Small intestine (tissue), 7 donors: Measurements from ENCODE around the gene FCGR3A. TPM values are rescaled to one million over a fixed set of nuclear protein-coding genes. Genes with fewer than 3 reads are reported as not detected.
"Not testable (repeated sequence)": the region's sequence is repeated elsewhere in the genome, so short reads cannot be mapped to it uniquely, and the experiment has no call there.

ENCODE experiments used
- DNase-seq, 2 donors: peaks; one replicate each; pipeline versions ENCODE4 v3.0.0 to v3.0.0-alpha.2; 2013
- FAIRE-seq: peaks from 2 replicates; lab custom pipeline; 2012; peaks lifted over from hg19 to GRCh38; lab: Jason Lieb, UNC
- H3K27ac ChIP-seq, 3 donors: one replicate each; pipeline ENCODE4 v1.5.1; 2013; ENCODE audit warnings: low read length in 2 of 3, mild to moderate bottlenecking in 2 of 3, control low read depth in 1 of 3, inconsistent platforms in 1 of 3, low read depth in 1 of 3, moderate library complexity in 1 of 3
- H3K27me3 ChIP-seq, 3 donors: one replicate each; pipeline ENCODE4 v1.6.1; 2013; ENCODE audit warnings: low read length in 3 of 3, inconsistent platforms in 1 of 3; ENCODE audit not compliant: control insufficient read depth in 3 of 3, insufficient read depth in 3 of 3
- H3K36me3 ChIP-seq, 3 donors: one replicate each; pipeline ENCODE4 v1.6.1; 2013; ENCODE audit warnings: low read length in 3 of 3, inconsistent platforms in 1 of 3, low read depth in 1 of 3, mild to moderate bottlenecking in 1 of 3, moderate library complexity in 1 of 3; ENCODE audit not compliant: control insufficient read depth in 3 of 3, insufficient read depth in 2 of 3
- H3K4me1 ChIP-seq, 3 donors: one replicate each; pipeline ENCODE4 v1.6.1; 2013; ENCODE audit warnings: low read length in 2 of 3, inconsistent platforms in 1 of 3, low read depth in 1 of 3, mild to moderate bottlenecking in 1 of 3, moderate library complexity in 1 of 3; ENCODE audit not compliant: control insufficient read depth in 3 of 3, insufficient read depth in 2 of 3
- H3K4me3 ChIP-seq, 3 donors: one replicate each; pipeline ENCODE4 v1.5.1; 2013; ENCODE audit warnings: low read length in 3 of 3, control low read depth in 1 of 3, inconsistent platforms in 1 of 3, low read depth in 1 of 3, mild to moderate bottlenecking in 1 of 3, moderate library complexity in 1 of 3
- H3K9me3 ChIP-seq, 2 donors: one replicate each; pipeline ENCODE4 v1.6.1; 2013; ENCODE audit warnings: low read depth in 1 of 2, low read length in 1 of 2; ENCODE audit not compliant: control insufficient read depth in 2 of 2, insufficient read depth in 1 of 2
- whole genome bisulfite sequencing, 3 donors: extraction: QIAGEN DNeasy Blood & Tissue Kit; methylation state at CpG; one replicate each; pipeline ENCODE4 v1.1.7; 2013; 5-methylcytosine and 5-hydroxymethylcytosine counted together
- polyA plus RNA-seq, 4 donors: library from polyadenylated mRNA; stranded (reverse) in 3 of 4; unstranded in 1 of 4; fragments of 200-250 nt in 3 of 4; fragments of 120-200 nt in 1 of 4; gene quantifications; one replicate each; pipeline versions ENCODE4 v1.2.1 to v1.2.3, GENCODE V29; 2013
- donor health status: healthy with polysubstance abuse.
- donor health status: control.
- donor health status: control.
- donor health status: Bipolar disorder and iron deficiency.
- donor health status: healthy.

FCGR3A gene
- polyA plus RNA-seq, 4 donors = 1.3 to 19.5 (median 2.4) TPM

DNA sequence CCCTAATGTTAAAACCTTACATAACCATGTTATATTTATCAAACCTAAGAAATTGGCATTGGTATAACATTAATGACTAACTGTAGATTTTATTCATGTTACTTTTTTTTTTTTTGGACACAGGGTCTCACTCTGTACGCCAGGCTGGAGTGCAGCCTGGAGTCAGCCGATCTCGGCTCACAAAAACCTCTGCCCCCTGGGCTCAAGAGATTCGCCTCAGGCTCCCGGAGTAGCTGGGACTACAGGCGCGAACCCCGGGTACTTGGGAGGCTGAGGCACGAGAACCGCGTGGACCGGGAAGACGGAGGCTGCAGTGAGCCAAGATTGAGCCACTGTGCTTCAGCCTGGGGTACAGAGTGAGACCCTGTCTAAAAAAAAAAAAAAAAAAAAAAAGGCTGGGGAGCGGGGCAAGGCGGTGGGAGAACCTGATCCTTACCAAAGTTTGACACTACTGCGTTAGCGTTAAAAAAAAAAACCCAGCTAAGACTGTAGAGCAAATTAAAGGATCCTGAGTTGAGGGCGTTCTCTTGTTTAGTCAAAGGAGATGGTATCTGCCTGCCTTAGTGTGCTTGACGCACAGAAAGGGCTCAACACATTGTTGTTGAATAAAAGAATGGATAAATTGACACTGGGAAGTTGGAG, 20.0 kb downstream of the FCGR3A start:
- FAIRE-seq, H3K4me3 ChIP-seq: not testable (repeated sequence)

DNA sequence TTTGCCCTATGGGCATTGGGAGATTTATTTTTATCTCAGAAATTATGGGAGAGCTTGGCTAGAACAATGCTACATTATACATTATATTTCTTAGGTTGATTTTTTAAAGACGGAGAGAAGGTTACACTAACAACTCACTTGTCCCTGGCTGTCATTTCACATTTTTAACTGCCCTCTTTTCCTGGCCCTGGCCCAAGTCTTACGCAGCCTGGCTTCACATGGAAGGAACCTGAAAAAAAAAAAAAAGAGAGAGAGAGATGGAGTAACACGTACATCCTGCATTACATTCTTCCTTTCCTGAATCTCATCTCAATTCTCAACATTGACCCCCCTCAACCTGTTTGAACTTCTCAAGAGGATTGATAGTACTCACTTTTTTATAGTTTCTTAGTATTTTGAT, 21.1 kb downstream of the FCGR3A start:
- 24 to 48% (median 33%) methylated on average over 3 of the region's 3 CpGs for WGBS, 3 donors
- not testable (repeated sequence) for H3K4me3 ChIP-seq, H3K27ac ChIP-seq, H3K9me3 ChIP-seq, H3K4me1 ChIP-seq, FAIRE-seq, DNase-seq, H3K36me3 ChIP-seq
- H3K27me3 ChIP-seq = peaks cover 0 to 40% (median 0%) of the 10 kb centered on the region in 3 donors

More for the DNA sequence above, 20.0 kb downstream of the FCGR3A start:
- not testable (repeated sequence) for H3K4me1 ChIP-seq, H3K27ac ChIP-seq, H3K36me3 ChIP-seq, DNase-seq, H3K9me3 ChIP-seq
- H3K27me3 ChIP-seq = peaks cover 0 to 37% (median 0%) of the 10 kb centered on the region in 3 donors
- WGBS, 3 donors = 23 to 50% (median 42%) methylated on average over 18 to 19 of the region's 19 CpGs

DNA sequence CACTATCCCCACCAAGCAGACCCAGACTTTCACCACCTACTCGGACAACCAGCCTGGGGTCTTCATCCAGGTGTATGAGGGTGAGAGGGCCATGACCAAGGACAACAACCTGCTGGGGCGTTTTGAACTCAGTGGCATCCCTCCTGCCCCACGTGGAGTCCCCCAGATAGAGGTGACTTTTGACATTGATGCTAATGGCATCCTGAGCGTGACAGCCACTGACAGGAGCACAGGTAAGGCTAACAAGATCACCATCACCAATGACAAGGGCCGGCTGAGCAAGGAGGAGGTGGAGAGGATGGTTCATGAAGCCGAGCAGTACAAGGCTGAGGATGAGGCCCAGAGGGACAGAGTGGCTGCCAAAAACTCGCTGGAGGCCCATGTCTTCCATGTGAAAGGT, 23.7 kb downstream of the FCGR3A start:
- not testable (repeated sequence) for H3K36me3 ChIP-seq, FAIRE-seq, DNase-seq, H3K9me3 ChIP-seq, H3K4me3 ChIP-seq, H3K27ac ChIP-seq, H3K4me1 ChIP-seq
- peaks cover 0 to 21% (median 0%) of the 10 kb centered on the region in 3 donors for H3K27me3 ChIP-seq
- 68 to 79% (median 78%) methylated on average over 6 to 7 of the region's 7 CpGs for whole genome bisulfite sequencing, 3 donors

DNA sequence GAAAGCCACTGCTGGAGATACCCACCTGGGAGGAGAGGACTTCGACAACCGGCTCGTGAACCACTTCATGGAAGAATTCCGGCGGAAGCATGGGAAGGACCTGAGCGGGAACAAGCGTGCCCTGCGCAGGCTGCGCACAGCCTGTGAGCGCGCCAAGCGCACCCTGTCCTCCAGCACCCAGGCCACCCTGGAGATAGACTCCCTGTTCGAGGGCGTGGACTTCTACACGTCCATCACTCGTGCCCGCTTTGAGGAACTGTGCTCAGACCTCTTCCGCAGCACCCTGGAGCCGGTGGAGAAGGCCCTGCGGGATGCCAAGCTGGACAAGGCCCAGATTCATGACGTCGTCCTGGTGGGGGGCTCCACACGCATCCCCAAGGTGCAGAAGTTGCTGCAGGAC, 24.3 kb downstream of the FCGR3A start:
- not testable (repeated sequence) for H3K4me1 ChIP-seq, H3K27ac ChIP-seq, FAIRE-seq, H3K9me3 ChIP-seq, DNase-seq, H3K36me3 ChIP-seq
- peaks cover 0 to 21% (median 0%) of the 10 kb centered on the region in 3 donors for H3K27me3 ChIP-seq
- 41 to 55% (median 53%) methylated on average over 12 to 19 of the region's 23 CpGs for WGBS, 3 donors
- peak overlapping the region in 1 of 3 donors; percentile 31 for H3K4me3 ChIP-seq

DNA sequence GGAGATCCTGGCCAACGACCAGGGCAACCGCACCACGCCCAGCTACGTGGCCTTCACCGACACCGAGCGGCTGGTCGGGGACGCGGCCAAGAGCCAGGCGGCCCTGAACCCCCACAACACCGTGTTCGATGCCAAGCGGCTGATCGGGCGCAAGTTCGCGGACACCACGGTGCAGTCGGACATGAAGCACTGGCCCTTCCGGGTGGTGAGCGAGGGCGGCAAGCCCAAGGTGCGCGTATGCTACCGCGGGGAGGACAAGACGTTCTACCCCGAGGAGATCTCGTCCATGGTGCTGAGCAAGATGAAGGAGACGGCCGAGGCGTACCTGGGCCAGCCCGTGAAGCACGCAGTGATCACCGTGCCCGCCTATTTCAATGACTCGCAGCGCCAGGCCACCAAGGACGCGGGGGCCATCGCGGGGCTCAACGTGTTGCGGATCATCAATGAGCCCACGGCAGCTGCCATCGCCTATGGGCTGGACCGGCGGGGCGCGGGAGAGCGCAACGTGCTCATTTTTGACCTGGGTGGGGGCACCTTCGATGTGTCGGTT, 24.8 kb downstream of the FCGR3A start:
- Histone ChIP-seq H3K4me3 (peak overlapping the region in 2 of 3 donors; percentile 31), H3K27me3 (peaks cover 0 to 21% (median 0%) of the 10 kb centered on the region in 3 donors)
- H3K9me3 ChIP-seq, DNase-seq, H3K4me1 ChIP-seq, FAIRE-seq, H3K27ac ChIP-seq, H3K36me3 ChIP-seq: not testable (repeated sequence)
- 2 to 11% (median 5%) methylated on average over 20 to 43 of the region's 55 CpGs for WGBS, 3 donors

DNA sequence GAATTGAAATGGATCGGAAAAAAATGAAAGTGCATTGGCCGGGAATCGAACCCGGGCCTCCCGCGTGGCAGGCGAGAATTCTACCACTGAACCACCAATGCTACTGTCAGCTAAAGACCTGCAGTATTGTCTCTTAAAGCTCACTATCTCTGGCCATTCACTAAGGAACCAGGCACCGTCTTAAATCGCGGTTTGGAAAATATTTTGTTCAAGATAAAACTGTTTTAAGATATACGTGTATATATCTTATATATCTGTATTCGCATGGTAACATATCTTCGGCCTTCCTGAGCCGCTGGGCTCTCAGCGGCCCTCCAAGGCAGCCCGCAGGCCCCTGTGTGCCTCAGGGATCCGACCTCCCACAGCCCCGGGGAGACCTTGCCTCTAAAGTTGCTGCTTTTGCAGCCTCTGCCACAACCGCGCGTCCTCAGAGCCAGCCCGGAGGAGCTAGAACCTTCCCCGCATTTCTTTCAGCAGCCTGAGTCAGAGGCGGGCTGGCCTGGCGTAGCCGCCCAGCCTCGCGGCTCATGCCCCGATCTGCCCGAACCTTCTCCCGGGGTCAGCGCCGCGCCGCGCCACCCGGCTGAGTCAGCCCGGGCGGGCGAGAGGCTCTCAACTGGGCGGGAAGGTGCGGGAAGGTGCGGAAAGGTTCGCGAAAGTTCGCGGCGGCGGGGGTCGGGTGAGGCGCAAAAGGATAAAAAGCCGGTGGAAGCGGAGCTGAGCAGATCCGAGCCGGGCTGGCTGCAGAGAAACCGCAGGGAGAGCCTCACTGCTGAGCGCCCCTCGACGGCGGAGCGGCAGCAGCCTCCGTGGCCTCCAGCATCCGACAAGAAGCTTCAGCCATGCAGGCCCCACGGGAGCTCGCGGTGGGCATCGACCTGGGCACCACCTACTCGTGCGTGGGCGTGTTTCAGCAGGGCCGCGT, 25.5 kb downstream of the FCGR3A start, which contains the start of gene HSPA6:
Gene HSPA6, plus strand, starts transcription at position 724 of the 925 bp plus-strand sequence. Its CDS starts 119 bp downstream, at position 843.
- H3K36me3 ChIP-seq, H3K4me1 ChIP-seq, H3K9me3 ChIP-seq, FAIRE-seq: not testable (repeated sequence)
- Histone ChIP-seq H3K27me3 (peaks cover 0 to 18% (median 0%) of the 10 kb centered on the region in 3 donors), H3K4me3 (peak within 1 kb of the TSS; percentile 52 to 69 (median 54)), H3K27ac (peak within 1 kb of the TSS; percentile 17 to 43 (median 41))
- DNase-seq = peak; percentile 75 to 87
- 0 to 1% (median 0%) methylated on average over 55 to 63 of the region's 72 CpGs for WGBS, 3 donors

DNA sequence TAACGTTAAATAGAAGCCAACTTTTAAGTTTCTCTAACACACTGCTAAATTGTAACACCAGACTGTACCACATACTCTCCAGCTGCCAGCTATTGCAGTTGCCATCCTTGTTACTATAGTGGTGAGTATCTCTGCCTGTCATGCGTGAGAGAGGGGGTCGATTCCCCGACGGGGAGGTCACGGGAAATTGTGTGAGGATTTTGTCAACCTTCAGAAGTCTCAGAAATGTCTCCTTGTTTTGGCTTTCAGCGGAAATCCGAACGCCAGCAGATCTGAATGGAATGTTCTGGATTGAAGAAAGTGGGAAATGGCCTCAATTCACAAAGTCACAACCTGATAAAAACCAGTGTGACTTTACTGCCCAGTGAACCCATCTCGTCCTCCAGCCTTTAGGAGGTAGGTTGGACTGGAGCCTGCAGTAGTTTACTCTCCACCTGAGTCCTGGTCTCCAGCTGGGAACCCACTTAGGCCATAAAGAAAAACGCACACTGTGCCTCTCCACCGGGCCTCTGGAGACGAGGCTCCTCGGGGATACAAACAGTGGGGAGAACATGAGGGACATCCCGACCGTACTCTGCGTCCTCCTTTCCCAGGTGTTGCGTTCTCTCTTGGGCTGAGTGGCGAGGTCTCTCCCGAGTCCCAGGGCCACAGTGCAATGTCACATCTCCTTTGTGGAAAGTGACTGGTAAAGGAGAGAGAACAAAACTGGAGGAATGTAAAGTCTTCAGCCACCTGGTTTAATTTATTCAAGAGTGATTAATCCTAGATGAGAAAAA, 26.4 kb downstream of the FCGR3A start:
- peaks cover 0 to 18% (median 0%) of the 10 kb centered on the region in 3 donors for H3K27me3 ChIP-seq
- not testable (repeated sequence) for H3K4me3 ChIP-seq, FAIRE-seq, H3K4me1 ChIP-seq, H3K36me3 ChIP-seq, H3K27ac ChIP-seq, H3K9me3 ChIP-seq, DNase-seq
- WGBS, 3 donors = 71 to 77% (median 74%) methylated on average over 17 to 20 of the region's 20 CpGs
